ENCODE results near the gene ANKH.
A peak's percentile ranks its signal among the peaks of the same experiment; 100 is the strongest.
"Not testable (repeated sequence)": the region's sequence is repeated elsewhere in the genome, so short reads cannot be mapped to it uniquely, and the experiment has no call there.

ANKH gene

GRCh38 chr5:14871214-14872069 lies at the start of gene ANKH:
Gene ANKH (minus strand): TSS chr5:14871778. CDS start chr5:14871447, 331 bp downstream.
- H3K4me3 ChIP-seq (ENCODE audit: low read length), result peak within 1 kb of the TSS; percentile 65
- DNase-seq (ENCODE audit: low read depth), result peak; percentile 79
- no peak for TF ChIP-seq CTCF (IDR thresholded peaks at IDR 0.05; ENCODE audit: insufficient read depth, low read depth, low read length, missing control alignments)

- no peak for TF ChIP-seq CTCF (IDR thresholded peaks at IDR 0.05; ENCODE audit: insufficient read depth, low read depth, low read length, missing control alignments)
- no peak overlapping the region for H3K4me3 ChIP-seq (ENCODE audit: low read length)
- no peak for DNase-seq (ENCODE audit: low read depth)
Observed at GRCh38 chr5:14920121-14920520, 48.5 kb upstream of the ANKH start.

- H3K4me3 ChIP-seq (ENCODE audit: low read length); DNase-seq (ENCODE audit: low read depth): not testable (repeated sequence)
Observed at GRCh38 chr5:14919106-14919505, 47.5 kb upstream of the ANKH start.

- H3K4me3 ChIP-seq (ENCODE audit: low read length), result no peak overlapping the region
- TF ChIP-seq CTCF (IDR thresholded peaks at IDR 0.05; ENCODE audit: insufficient read depth, low read depth, low read length, missing control alignments), result no peak
- DNase-seq (ENCODE audit: low read depth), result no peak
Observed at GRCh38 chr5:14917719-14918118, 46.1 kb upstream of the ANKH start.

- no peak overlapping the region for H3K4me3 ChIP-seq (ENCODE audit: low read length)
- no peak for DNase-seq (ENCODE audit: low read depth)
- TF ChIP-seq CTCF (IDR thresholded peaks at IDR 0.05; ENCODE audit: insufficient read depth, low read depth, low read length, missing control alignments), result no peak
Observed at GRCh38 chr5:14915291-14915952, 43.8 kb upstream of the ANKH start.

- TF ChIP-seq CTCF (IDR thresholded peaks at IDR 0.05; ENCODE audit: insufficient read depth, low read depth, low read length, missing control alignments), result no peak
Observed at GRCh38 chr5:14914623-14915260, 43.2 kb upstream of the ANKH start.

GRCh38 chr5:14914193-14914592 lies 42.6 kb upstream of the ANKH start:
- TF ChIP-seq CTCF (IDR thresholded peaks at IDR 0.05; ENCODE audit: insufficient read depth, low read depth, low read length, missing control alignments), result no peak
- H3K4me3 ChIP-seq (ENCODE audit: low read length), result no peak overlapping the region

More at GRCh38 chr5:14914623-14915260, 43.2 kb upstream of the ANKH start:
- H3K4me3 ChIP-seq (ENCODE audit: low read length), result no peak overlapping the region
- peak; percentile 71 for DNase-seq (ENCODE audit: low read depth)

More at GRCh38 chr5:14914193-14914592, 42.6 kb upstream of the ANKH start:
- DNase-seq (ENCODE audit: low read depth), result no peak
